Measurements from ENCODE around the gene AMT. TPM values are rescaled to one million over a fixed set of nuclear protein-coding genes. Genes with fewer than 3 reads are reported as not detected.

Gene AMT
- total RNA-seq, 2 donors from 2014 or later = 20.6 to 24.5 TPM

DNA sequence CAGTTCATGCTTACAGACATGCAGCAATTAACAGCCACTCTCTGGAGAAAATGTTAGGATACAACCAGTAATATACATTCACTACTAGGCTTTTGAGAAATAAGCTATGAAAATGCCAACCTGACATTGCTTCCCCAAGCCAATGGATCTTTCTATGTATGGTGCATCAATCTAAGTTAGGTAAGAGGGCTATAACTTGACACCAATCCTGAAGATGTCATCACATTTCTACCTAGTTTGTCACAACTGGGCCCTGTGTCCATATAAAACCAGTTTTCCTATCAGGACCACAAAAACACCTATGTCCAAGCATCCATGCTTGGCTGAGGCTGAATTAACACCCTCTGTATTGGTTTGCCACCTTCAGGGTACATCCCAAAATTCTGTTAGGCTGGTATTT lies 50.3 kb downstream of the AMT start:
- Histone ChIP-seq H3K36me3 (peaks cover 17% of the 10 kb centered on the region), H3K4me3 (no peak overlapping the region), H3K27me3 (no peaks in the 10 kb centered on the region), H3K27ac (no peak overlapping the region), H3K9me3 (no peaks in the 10 kb centered on the region), H3K4me1 (no peaks in the 10 kb centered on the region), H3K9ac (ENCODE audit: low read depth in 2 of 2, low read length in 2 of 2) (no peak overlapping the region)
- TF ChIP-seq, protein P1, sequence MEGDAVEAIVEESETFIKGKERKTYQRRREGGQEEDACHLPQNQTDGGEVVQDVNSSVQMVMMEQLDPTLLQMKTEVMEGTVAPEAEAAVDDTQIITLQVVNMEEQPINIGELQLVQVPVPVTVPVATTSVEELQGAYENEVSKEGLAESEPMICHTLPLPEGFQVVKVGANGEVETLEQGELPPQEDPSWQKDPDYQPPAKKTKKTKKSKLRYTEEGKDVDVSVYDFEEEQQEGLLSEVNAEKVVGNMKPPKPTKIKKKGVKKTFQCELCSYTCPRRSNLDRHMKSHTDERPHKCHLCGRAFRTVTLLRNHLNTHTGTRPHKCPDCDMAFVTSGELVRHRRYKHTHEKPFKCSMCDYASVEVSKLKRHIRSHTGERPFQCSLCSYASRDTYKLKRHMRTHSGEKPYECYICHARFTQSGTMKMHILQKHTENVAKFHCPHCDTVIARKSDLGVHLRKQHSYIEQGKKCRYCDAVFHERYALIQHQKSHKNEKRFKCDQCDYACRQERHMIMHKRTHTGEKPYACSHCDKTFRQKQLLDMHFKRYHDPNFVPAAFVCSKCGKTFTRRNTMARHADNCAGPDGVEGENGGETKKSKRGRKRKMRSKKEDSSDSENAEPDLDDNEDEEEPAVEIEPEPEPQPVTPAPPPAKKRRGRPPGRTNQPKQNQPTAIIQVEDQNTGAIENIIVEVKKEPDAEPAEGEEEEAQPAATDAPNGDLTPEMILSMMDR (IDR thresholded peaks at IDR 0.05) = no peak
- DNase-seq = no peak
- intact Hi-C loops (cut with DNase I) = no loop called here

DNA sequence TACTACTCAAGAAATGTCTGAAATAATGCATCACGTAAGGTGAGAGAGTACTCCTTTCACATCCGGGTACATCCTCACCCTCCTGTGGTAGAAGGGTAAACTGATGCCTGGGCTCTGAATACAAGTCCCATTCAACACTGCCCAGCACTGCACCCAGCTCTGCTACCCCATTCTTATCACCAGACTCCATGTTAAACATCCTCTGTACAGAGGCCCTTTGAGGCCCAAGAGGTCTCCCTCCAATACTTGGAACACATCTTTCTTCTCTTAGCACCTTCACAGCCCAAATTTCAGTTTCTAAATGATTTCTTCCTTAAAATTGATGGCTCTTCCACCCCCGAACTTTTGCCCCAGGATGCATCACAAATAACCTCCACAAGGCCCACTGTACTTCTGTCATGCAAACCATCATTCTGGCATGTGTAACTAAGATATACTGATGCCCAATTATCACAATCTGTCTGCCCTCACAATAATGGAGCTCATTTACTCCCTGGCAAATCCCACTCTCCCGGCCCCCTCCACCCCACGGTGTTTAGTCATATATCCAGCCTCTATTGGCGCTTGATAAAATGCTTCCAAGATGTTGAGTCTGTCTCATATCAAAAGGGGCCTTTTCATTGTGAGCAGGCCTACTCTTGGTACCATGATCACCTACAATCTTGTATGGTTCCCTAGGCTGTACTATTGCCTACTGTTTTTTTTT lies 51.5 kb downstream of the AMT start:
- DNase-seq = no peak
- Histone ChIP-seq H3K27ac (no peak overlapping the region), H3K4me1 (no peaks in the 10 kb centered on the region), H3K4me3 (no peak overlapping the region), H3K27me3 (no peaks in the 10 kb centered on the region), H3K9me3 (no peaks in the 10 kb centered on the region), H3K9ac (ENCODE audit: low read depth in 2 of 2, low read length in 2 of 2) (no peak overlapping the region), H3K36me3 (peaks cover 17% of the 10 kb centered on the region)
- intact Hi-C loops (cut with DNase I) = no loop called here
- TF ChIP-seq, protein P1 (IDR thresholded peaks at IDR 0.05) = no peak

Other genes starting within 250 kb of the AMT start
- 1 to 10 TPM; 3.1 to 4.2 TPM for gene C3orf62, start 145.2 kb downstream of the AMT start, total RNA-seq
- gene USP4, start 82.4 kb downstream of the AMT start, total RNA-seq = 10 to 100 TPM; 40.5 to 43.9 TPM
- 100 to 1,000 TPM; 131 to 235 TPM for gene GPX1, start 64.1 kb downstream of the AMT start, total RNA-seq
- gene RHOA, start 10.5 kb downstream of the AMT start, total RNA-seq = 100 to 1,000 TPM; 499 to 506 TPM
- gene TCTA, start 10.1 kb downstream of the AMT start, total RNA-seq = 10 to 100 TPM; 35.0 to 37.6 TPM
- 1 to 10 TPM; 5.5 to 6.6 TPM for gene NICN1, start 6.9 kb upstream of the AMT start, total RNA-seq
- 100 to 1,000 TPM in 1 of 2 donors, 10 to 100 TPM in 1; 81.7 to 107 TPM for gene DAG1, start 47.8 kb upstream of the AMT start, total RNA-seq
- gene BSN, start 132.0 kb upstream of the AMT start, total RNA-seq = under 1 TPM; 0.17 to 0.21 TPM